ENCODE measurements around the gene SETBP1. TPM values are rescaled to one million over a fixed set of nuclear protein-coding genes. Genes with fewer than 3 reads are reported as not detected.

SETBP1 gene
- polyA plus RNA-seq, 1 experiment = 0.71 TPM

DNA sequence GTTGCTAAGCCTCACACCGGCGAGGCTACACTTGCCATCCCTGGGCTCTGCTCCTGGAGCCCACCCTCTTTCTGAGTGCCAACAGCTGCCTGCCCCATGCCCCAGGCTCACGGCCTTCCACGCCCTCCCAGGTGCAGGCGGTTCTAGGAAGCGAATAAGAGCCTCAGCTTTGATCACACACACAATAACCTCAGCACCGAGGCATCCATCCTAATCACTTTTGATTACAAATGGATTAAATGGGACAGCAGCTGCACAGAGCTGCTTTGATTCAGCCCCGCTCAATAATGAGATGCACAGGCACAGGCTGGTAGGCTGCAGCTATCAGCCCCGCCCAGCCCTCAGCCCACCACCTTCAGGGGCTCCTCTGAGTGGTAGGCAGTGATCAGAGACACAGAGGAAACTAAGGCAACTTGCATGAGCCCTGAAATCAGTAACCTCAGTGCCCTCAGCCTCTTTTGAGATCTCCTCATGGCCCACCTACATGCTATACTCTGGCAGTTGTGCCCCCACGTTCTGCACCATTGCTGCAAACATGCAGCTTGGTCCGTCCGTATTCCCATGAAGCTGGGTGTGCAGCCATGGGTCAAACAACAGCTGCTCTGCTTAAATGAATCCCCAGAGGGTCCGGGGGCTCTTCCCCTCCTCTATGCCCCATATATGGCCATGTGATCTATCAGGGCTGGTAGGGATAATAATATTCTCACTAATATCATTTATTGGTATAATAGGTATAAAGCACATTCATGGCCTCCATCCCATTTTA is 171.4 kb downstream of the SETBP1 start:
- TF ChIP-seq, protein P1, sequence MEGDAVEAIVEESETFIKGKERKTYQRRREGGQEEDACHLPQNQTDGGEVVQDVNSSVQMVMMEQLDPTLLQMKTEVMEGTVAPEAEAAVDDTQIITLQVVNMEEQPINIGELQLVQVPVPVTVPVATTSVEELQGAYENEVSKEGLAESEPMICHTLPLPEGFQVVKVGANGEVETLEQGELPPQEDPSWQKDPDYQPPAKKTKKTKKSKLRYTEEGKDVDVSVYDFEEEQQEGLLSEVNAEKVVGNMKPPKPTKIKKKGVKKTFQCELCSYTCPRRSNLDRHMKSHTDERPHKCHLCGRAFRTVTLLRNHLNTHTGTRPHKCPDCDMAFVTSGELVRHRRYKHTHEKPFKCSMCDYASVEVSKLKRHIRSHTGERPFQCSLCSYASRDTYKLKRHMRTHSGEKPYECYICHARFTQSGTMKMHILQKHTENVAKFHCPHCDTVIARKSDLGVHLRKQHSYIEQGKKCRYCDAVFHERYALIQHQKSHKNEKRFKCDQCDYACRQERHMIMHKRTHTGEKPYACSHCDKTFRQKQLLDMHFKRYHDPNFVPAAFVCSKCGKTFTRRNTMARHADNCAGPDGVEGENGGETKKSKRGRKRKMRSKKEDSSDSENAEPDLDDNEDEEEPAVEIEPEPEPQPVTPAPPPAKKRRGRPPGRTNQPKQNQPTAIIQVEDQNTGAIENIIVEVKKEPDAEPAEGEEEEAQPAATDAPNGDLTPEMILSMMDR (IDR thresholded peaks at IDR 0.05; ENCODE audit: low read depth, low read length) = no peak
- H3K9me3 ChIP-seq (ENCODE audit: control insufficient read depth, insufficient read depth, low read length) = no peaks in the 10 kb centered on the region
- H3K27ac ChIP-seq (ENCODE audit: low read depth, low read length) = no peak overlapping the region
- no peak for DNase-seq (ENCODE audit: low read depth, low spot score)
- H3K27me3 ChIP-seq (ENCODE audit: control insufficient read depth, insufficient read depth, low read length) = no peaks in the 10 kb centered on the region
- POLR2A ChIA-PET = no interaction called here
- CTCF ChIA-PET = no interaction called here
- no peak overlapping the region for H3K4me3 ChIP-seq (ENCODE audit: low read depth, low read length)

DNA sequence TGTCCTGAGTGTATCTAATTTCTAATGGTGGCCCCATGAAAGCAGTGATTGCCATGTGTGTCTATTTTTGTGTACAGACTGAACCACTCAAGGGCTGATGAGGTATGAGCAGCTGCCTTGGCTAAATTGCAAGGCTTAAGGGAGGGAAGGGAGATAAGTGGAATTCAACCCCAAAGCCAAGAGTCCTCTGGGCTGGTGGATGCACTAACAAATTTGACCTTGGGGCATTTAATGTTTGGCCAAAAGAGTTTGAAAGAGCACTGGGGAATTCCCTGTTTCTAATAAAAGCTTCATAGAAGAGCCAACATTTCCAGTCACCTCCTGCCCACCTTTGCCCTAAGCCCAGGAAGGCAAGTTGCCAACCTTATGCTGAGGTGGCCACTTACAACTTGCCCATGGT is 172.1 kb downstream of the SETBP1 start:
- CTCF ChIA-PET = no interaction called here
- no peak for DNase-seq (ENCODE audit: low read depth, low spot score)
- Histone ChIP-seq H3K4me3 (ENCODE audit: low read depth, low read length) (no peak overlapping the region), H3K9me3 (ENCODE audit: control insufficient read depth, insufficient read depth, low read length) (no peaks in the 10 kb centered on the region), H3K27ac (ENCODE audit: low read depth, low read length) (no peak overlapping the region), H3K27me3 (ENCODE audit: control insufficient read depth, insufficient read depth, low read length) (no peaks in the 10 kb centered on the region)
- POLR2A ChIA-PET = no interaction called here
- TF ChIP-seq, protein P1 (IDR thresholded peaks at IDR 0.05; ENCODE audit: low read depth, low read length) = no peak

DNA sequence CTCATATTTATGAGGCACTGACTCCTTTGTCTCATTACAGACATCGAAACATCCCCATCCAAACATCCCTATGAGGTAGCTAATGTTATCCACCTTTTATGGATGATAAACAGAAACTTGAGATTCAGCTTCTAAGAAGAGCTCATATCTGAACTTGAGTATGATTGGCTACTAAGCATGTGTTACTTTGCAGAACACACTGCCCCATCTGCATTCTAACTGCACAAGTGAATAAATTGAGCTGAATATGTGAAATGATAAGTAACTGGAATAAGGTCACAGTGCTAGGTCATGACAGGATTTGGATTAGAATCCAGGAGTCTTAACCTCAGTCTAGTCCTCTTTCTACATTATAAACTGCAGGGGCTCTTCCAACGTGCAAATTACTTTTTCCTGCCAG is 172.7 kb downstream of the SETBP1 start:
- POLR2A ChIA-PET = no interaction called here
- Histone ChIP-seq H3K27me3 (ENCODE audit: control insufficient read depth, insufficient read depth, low read length) (no peaks in the 10 kb centered on the region), H3K9me3 (ENCODE audit: control insufficient read depth, insufficient read depth, low read length) (no peaks in the 10 kb centered on the region), H3K27ac (ENCODE audit: low read depth, low read length) (no peak overlapping the region), H3K4me3 (ENCODE audit: low read depth, low read length) (no peak overlapping the region)
- no peak for DNase-seq (ENCODE audit: low read depth, low spot score)
- TF ChIP-seq, protein P1 (IDR thresholded peaks at IDR 0.05; ENCODE audit: low read depth, low read length) = no peak
- CTCF ChIA-PET = no interaction called here

DNA sequence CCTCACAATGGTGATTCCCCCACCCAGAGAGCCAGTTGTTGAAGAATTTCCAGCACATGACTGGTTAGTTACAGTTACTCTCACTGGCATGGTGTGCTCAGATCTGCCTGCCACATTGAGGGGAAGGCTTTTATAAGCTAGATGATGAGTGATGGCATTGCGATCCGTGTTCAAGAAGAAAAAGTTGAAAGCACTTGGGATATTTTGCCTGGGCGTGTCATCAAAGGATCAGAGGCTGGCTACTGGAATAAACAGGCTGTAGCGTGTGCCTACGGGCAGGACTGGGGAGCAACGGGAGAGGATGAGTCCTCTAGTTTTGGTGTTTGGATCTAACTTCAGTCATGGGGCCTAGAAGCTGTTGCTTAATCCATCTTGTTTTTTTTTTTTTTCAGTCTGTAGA is 175.0 kb downstream of the SETBP1 start:
- H3K9me3 ChIP-seq (ENCODE audit: control insufficient read depth, insufficient read depth, low read length) = no peaks in the 10 kb centered on the region
- no peak overlapping the region for H3K4me3 ChIP-seq (ENCODE audit: low read depth, low read length)
- H3K27me3 ChIP-seq (ENCODE audit: control insufficient read depth, insufficient read depth, low read length) = no peaks in the 10 kb centered on the region
- ChIA-PET CTCF (interaction anchor here (0.7 kb wide), 2 partner anchors 30 to 128 kb away, joined by 4 read pairs; no protein-coding TSS in a partner anchor), POLR2A (no interaction called here)
- no peak overlapping the region for H3K27ac ChIP-seq (ENCODE audit: low read depth, low read length)
- no peak for DNase-seq (ENCODE audit: low read depth, low spot score)
- TF ChIP-seq, protein P1 (IDR thresholded peaks at IDR 0.05; ENCODE audit: low read depth, low read length) = no peak

DNA sequence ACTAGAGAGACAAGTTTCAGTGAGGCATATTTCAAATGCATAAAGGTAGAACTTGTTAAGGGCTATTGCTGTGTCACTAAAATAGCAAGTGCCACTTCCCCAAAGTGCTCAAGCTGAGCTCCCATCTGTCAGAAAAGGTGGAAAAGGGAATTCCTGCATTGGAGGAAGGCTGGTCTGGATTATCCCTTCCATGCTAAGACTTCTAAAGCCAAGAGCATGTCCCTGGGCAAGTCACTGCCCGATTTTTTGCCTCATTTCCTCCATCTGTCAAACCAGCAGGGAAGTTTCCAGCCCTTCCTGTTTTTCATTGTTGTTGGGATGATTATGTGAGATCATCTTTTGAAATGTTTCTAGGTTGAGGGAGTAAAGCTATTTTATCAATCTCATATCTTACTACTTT is 175.5 kb downstream of the SETBP1 start:
- DNase-seq (ENCODE audit: low read depth, low spot score) = no peak
- H3K27me3 ChIP-seq (ENCODE audit: control insufficient read depth, insufficient read depth, low read length) = no peaks in the 10 kb centered on the region
- ChIA-PET CTCF (interaction anchor here (0.7 kb wide), 2 partner anchors 30 to 127 kb away, joined by 4 read pairs; no protein-coding TSS in a partner anchor), POLR2A (no interaction called here)
- H3K27ac ChIP-seq (ENCODE audit: low read depth, low read length) = no peak overlapping the region
- H3K9me3 ChIP-seq (ENCODE audit: control insufficient read depth, insufficient read depth, low read length) = no peaks in the 10 kb centered on the region
- TF ChIP-seq, protein P1 (IDR thresholded peaks at IDR 0.05; ENCODE audit: low read depth, low read length) = no peak
- no peak overlapping the region for H3K4me3 ChIP-seq (ENCODE audit: low read depth, low read length)

Measured in AG04450 (cell line).